A549 (cell line): ENCODE results near the gene ODF2L. TPM values are rescaled to one million over a fixed set of nuclear protein-coding genes. Genes with fewer than 3 reads are reported as not detected.
"Not testable (repeated sequence)": the region's sequence is repeated elsewhere in the genome, so short reads cannot be mapped to it uniquely, and the experiment has no call there.

ENCODE experiments used
- ATAC-seq, 2 experiments: fragments of 200-7000 bp in 1 of 2; fragments of >200 bp in 1 of 2; cut with Nextera tagmentation in 1 of 2; cut with Tn5 transposase in 1 of 2; 3 replicates each; pipeline versions ENCODE4 v1.8.0 to v1.9.1; 2018 to 2020; ENCODE audit warnings: mild to moderate bottlenecking in 1 of 2, moderate library complexity in 1 of 2
- CTCF ChIA-PET: fragments of 300-600 bp; sonication (Branson Sonifier 250); formaldehyde crosslinking; extraction: SDS; loops from one replicate; lab custom pipeline; 2021; ENCODE audit warnings: antibody characterized with exemption, inconsistent platforms; lab: Yijun Ruan, JAX
- POLR2A ChIA-PET: fragments of 350-600 bp; formaldehyde crosslinking; extraction: SDS; loops from one replicate; lab custom pipeline; 2021; ENCODE audit warnings: antibody characterized with exemption, inconsistent platforms; lab: Yijun Ruan, JAX
- DNase-seq, 2 experiments: peaks; one replicate each; pipeline versions ENCODE4 v3.0.0 to v3.0.0-alpha.2; 2011 to 2016; ENCODE audit warnings: low read depth in 1 of 2, low spot score in 1 of 2
- FAIRE-seq: peaks from 2 replicates; lab custom pipeline; 2011; peaks lifted over from hg19 to GRCh38; lab: Jason Lieb, UNC
- H3K27ac ChIP-seq, 2 experiments: fragments of >200 bp; sonication (Bioruptor Twin); formaldehyde crosslinking; 3 replicates each; pipeline ENCODE4 v1.5.1; 2016 to 2017
- H3K4me1 ChIP-seq: fragments of >200 bp; sonication (Bioruptor Twin); formaldehyde crosslinking; 3 replicates; pipeline ENCODE4 v1.6.1; 2016
- H3K4me2 ChIP-seq: fragments of >200 bp; sonication (Bioruptor Twin); formaldehyde crosslinking; 3 replicates; pipeline ENCODE4 v1.6.1; 2016
- H3K4me3 ChIP-seq: fragments of >200 bp; sonication (Bioruptor Twin); formaldehyde crosslinking; 3 replicates; pipeline ENCODE4 v1.5.1; 2016
- H3K9me3 ChIP-seq: fragments of >200 bp; sonication (Bioruptor Twin); formaldehyde crosslinking; 3 replicates; pipeline ENCODE4 v1.6.1; 2016
- BCL3 ChIP-seq: fragments of >200 bp; sonication (Bioruptor Twin); formaldehyde crosslinking; IDR thresholded peaks from 3 replicates; pipeline ENCODE4 v1.6.1; 2016
- BHLHE40 ChIP-seq: IDR thresholded peaks from 2 replicates; pipeline ENCODE4 v1.6.1; 2012; ENCODE audit warnings: low read depth, low read length, inconsistent platforms
- CBX2 ChIP-seq: fragments of 200-600 bp; sonication (generic); IDR thresholded peaks from 2 replicates; pipeline ENCODE4 v1.6.1; 2016; ENCODE audit warnings: low read depth, mild to moderate bottlenecking, borderline replicate concordance
- CHD2 ChIP-seq: fragments of 150-350 bp; IDR thresholded peaks from 2 replicates; pipeline ENCODE4 v1.6.1; 2014; ENCODE audit warnings: low read length; ENCODE audit not compliant: partially characterized antibody
- E2F6 ChIP-seq: IDR thresholded peaks from 2 replicates; pipeline ENCODE4 v1.6.1; 2012; ENCODE audit warnings: low read depth, borderline replicate concordance
- EHF ChIP-seq: fragments of 250-450 bp; sonication (Bioruptor Pico); IDR thresholded peaks from 2 replicates; pipeline ENCODE4 v1.5.0; 2020; ENCODE audit warnings: mild to moderate bottlenecking
- EHMT2 ChIP-seq: fragments of 200-600 bp; sonication (generic); IDR thresholded peaks from 2 replicates; pipeline ENCODE4 v1.6.1; 2016; ENCODE audit warnings: antibody characterized with exemption, low read depth, mild to moderate bottlenecking, moderate library complexity
- ESRRA ChIP-seq: fragments of 150-350 bp; IDR thresholded peaks from 2 replicates; pipeline ENCODE4 v1.6.1; 2014; ENCODE audit warnings: mild to moderate bottlenecking, low read length, borderline replicate concordance
- FOSB ChIP-seq: fragments of 250-450 bp; sonication (Bioruptor Pico); IDR thresholded peaks from 2 replicates; pipeline ENCODE4 v1.5.0; 2020; ENCODE audit warnings: mild to moderate bottlenecking, moderate library complexity
- FOSL2 ChIP-seq, 2 experiments: fragments of 450-650 bp in 1 of 2; fragments of >200 bp in 1 of 2; sonication (Bioruptor Twin) in 1 of 2; formaldehyde crosslinking; IDR thresholded peaks; 2 replicates each; pipeline versions ENCODE4 v1.5.0 to v1.6.1; 2016 to 2020; ENCODE audit warnings: mild to moderate bottlenecking in 1 of 2, moderate library complexity in 1 of 2
- HOXA7 ChIP-seq: fragments of 250-450 bp; sonication (Bioruptor Pico); IDR thresholded peaks from 2 replicates; pipeline ENCODE4 v1.5.0; 2020; ENCODE audit warnings: mild to moderate bottlenecking, moderate library complexity
- HOXB13 ChIP-seq: fragments of 250-450 bp; sonication (Bioruptor Pico); IDR thresholded peaks from 2 replicates; pipeline ENCODE4 v1.5.0; 2020; ENCODE audit warnings: low read depth, mild to moderate bottlenecking, moderate library complexity
- JUNB ChIP-seq: fragments of >200 bp; sonication (Bioruptor Twin); formaldehyde crosslinking; IDR thresholded peaks from 2 replicates; pipeline ENCODE4 v1.6.1; 2016
- KDM1A ChIP-seq: fragments of 200-600 bp; sonication (generic); IDR thresholded peaks from 2 replicates; pipeline ENCODE4 v1.6.1; 2016; ENCODE audit warnings: low read depth, mild to moderate bottlenecking
- KDM5A ChIP-seq: fragments of 200-600 bp; sonication (generic); IDR thresholded peaks from 2 replicates; pipeline ENCODE4 v1.6.1; 2016; ENCODE audit warnings: antibody characterized with exemption, mild to moderate bottlenecking
- MAFK ChIP-seq: fragments of 450-650 bp; IDR thresholded peaks from 2 replicates; pipeline ENCODE4 v1.6.1; 2014; ENCODE audit not compliant: partially characterized antibody
- MAX ChIP-seq: IDR thresholded peaks from 2 replicates; pipeline ENCODE4 v1.6.1; 2012
- MYC ChIP-seq: IDR thresholded peaks from 2 replicates; pipeline ENCODE4 v1.6.1; 2012; ENCODE audit warnings: mild to moderate bottlenecking, inconsistent platforms, low read length, improper control_type of control experiment, borderline replicate concordance
- NR3C1 ChIP-seq: fragments of >200 bp; sonication (Bioruptor Twin); formaldehyde crosslinking; IDR thresholded peaks from 3 replicates; pipeline ENCODE4 v1.6.1; 2017
- PBX3 ChIP-seq: IDR thresholded peaks from 2 replicates; pipeline ENCODE4 v1.6.1; 2012
- PHF8 ChIP-seq: fragments of 200-600 bp; sonication (generic); IDR thresholded peaks from 2 replicates; pipeline ENCODE4 v1.6.1; 2016; ENCODE audit warnings: low read depth, mild to moderate bottlenecking, antibody characterized with exemption, moderate library complexity, borderline replicate concordance
- POLR2AphosphoS2 ChIP-seq: conservative IDR thresholded peaks from 2 replicates; pipeline ENCODE4 v1.6.1; 2012; ENCODE audit warnings: low read length, improper control_type of control experiment, inconsistent platforms
- RARB ChIP-seq: fragments of 250-450 bp; sonication (Bioruptor Pico); IDR thresholded peaks from 2 replicates; pipeline ENCODE4 v1.8.0; 2021; ENCODE audit warnings: mild to moderate bottlenecking, moderate library complexity
- RNF2 ChIP-seq: fragments of 200-600 bp; sonication (generic); IDR thresholded peaks from 2 replicates; pipeline ENCODE4 v1.6.1; 2016; ENCODE audit warnings: low read depth, mild to moderate bottlenecking, antibody characterized with exemption, moderate library complexity, borderline replicate concordance
- TP53 ChIP-seq: fragments of 250-450 bp; sonication (Bioruptor Pico); IDR thresholded peaks from 2 replicates; pipeline ENCODE4 v1.5.0; 2021; ENCODE audit warnings: mild to moderate bottlenecking, moderate library complexity
- WGBS: methylation state at CpG from one replicate; pipeline ENCODE4 v1.1.6; 2017; ENCODE audit errors: missing lambda C conversion rate; 5-methylcytosine and 5-hydroxymethylcytosine counted together
- polyA plus RNA-seq, 4 experiments: library from polyadenylated mRNA; depleted of rRNA in 3 of 4; stranded (reverse); fragments of >200 nt; fragmentation: RNase III in 1 of 4; extraction: RNeasy Plus Mini Kit Qiagen cat#74134 plus additional on column Dnase treatment in 1 of 4; gene quantifications; 2 replicates in 3 of 4; 3 replicates in 1 of 4; pipeline ENCODE4 v1.2.3, GENCODE V29; 2011 to 2017

Gene ODF2L
- polyA plus RNA-seq, 2 of the 4 experiments (the other 2 are of a cell fraction), result 10.0 to 17.7 TPM

GRCh38 chr1:86357796-86358195 lies 38.3 kb downstream of the ODF2L start:
- H3K4me2 ChIP-seq, result no peak overlapping the region
- DNase-seq, result no peak
- H3K4me3 ChIP-seq, result no peak overlapping the region
- CTCF ChIA-PET, result no interaction called here
- POLR2A ChIA-PET, result no interaction called here
- WGBS, result 94% methylated on average over 5 of the region's 5 CpGs
- no peaks in the 10 kb centered on the region for H3K9me3 ChIP-seq
- TF ChIP-seq PHF8 (no peak), MYC (no peak), POLR2AphosphoS2 (no peak), KDM1A (no peak)
- TF ChIP-seq, all 56 proteins: peak for 0
- Histone ChIP-seq H3K4me1 (no peaks in the 10 kb centered on the region), H3K27ac (no peak overlapping the region)
- ATAC-seq, result no peak
- FAIRE-seq, result no peak

GRCh38 chr1:86356247-86356646 lies 39.9 kb downstream of the ODF2L start:
- no peak overlapping the region for H3K4me2 ChIP-seq
- DNase-seq (peak in 1 of 2 experiments; percentile 7), ATAC-seq (no peak), FAIRE-seq (no peak)
- no peaks in the 10 kb centered on the region for H3K4me1 ChIP-seq
- ChIA-PET POLR2A (no interaction called here), CTCF (interaction anchor here (1.0 kb wide), 1 partner anchor 60 kb away, joined by 3 read pairs; no protein-coding TSS in a partner anchor)
- H3K4me3 ChIP-seq, result no peak overlapping the region
- no peak for TF ChIP-seq BHLHE40
- TF ChIP-seq EHF (CRISPR knock-in tag), result no peak
- no peak for TF ChIP-seq RNF2
- TF ChIP-seq RARB (CRISPR knock-in tag), result no peak
- no peak for TF ChIP-seq POLR2AphosphoS2
- no peak for TF ChIP-seq TP53
- TF ChIP-seq HOXA7, result no peak
- no peak for TF ChIP-seq KDM1A
- TF ChIP-seq MAFK, result no peak
- no peak for TF ChIP-seq EHMT2
- TF ChIP-seq ESRRA, result no peak
- no peak for TF ChIP-seq HOXB13 (CRISPR knock-in tag)
- TF ChIP-seq E2F6, result no peak
- no peak for TF ChIP-seq CBX2
- TF ChIP-seq MAX, result no peak
- TF ChIP-seq NR3C1, result no peak
- TF ChIP-seq FOSL2 (IDR thresholded peaks at IDR 0.05), result no peak
- no peak for TF ChIP-seq FOSL2 (CRISPR knock-in tag; IDR thresholded peaks at IDR 0.05)
- TF ChIP-seq JUNB, result no peak
- no peak for TF ChIP-seq CHD2
- no peak for TF ChIP-seq MYC
- no peak overlapping the region for H3K27ac ChIP-seq
- no peaks in the 10 kb centered on the region for H3K9me3 ChIP-seq
- 89% methylated on average over 10 of the region's 10 CpGs for WGBS

- no peak for TF ChIP-seq EHF (CRISPR knock-in tag)
- TF ChIP-seq PBX3, result no peak
- no peak for TF ChIP-seq E2F6
- no peak for TF ChIP-seq KDM5A
- TF ChIP-seq BCL3, result no peak
- TF ChIP-seq FOSB (CRISPR knock-in tag), result no peak
- TF ChIP-seq RARB (CRISPR knock-in tag), result no peak
- FAIRE-seq (no peak), DNase-seq (no peak), ATAC-seq (no peak)
- ChIA-PET POLR2A (no interaction called here), CTCF (no interaction called here)
- Histone ChIP-seq H3K4me3 (no peak overlapping the region), H3K4me1 (no peaks in the 10 kb centered on the region), H3K4me2 (no peak overlapping the region), H3K27ac (no peak overlapping the region), H3K9me3 (no peaks in the 10 kb centered on the region)
- 95% methylated on average over 1 of the region's 1 CpG for WGBS
Observed at GRCh38 chr1:86352086-86352485, 44.0 kb downstream of the ODF2L start.

GRCh38 chr1:86350230-86350629 lies 45.9 kb downstream of the ODF2L start:
- FAIRE-seq, POLR2A ChIA-PET: not testable (repeated sequence)

More at GRCh38 chr1:86350230-86350629, 45.9 kb downstream of the ODF2L start:
- WGBS, result 93% methylated on average over 3 of the region's 3 CpGs
- CTCF ChIA-PET, H3K9me3 ChIP-seq, DNase-seq, H3K4me2 ChIP-seq, ATAC-seq, H3K4me3 ChIP-seq, H3K4me1 ChIP-seq, H3K27ac ChIP-seq: not testable (repeated sequence)
